ENCODE measurements around the gene POU4F1.

GRCh38 chr13:78593129-78593528 lies 10.2 kb downstream of the POU4F1 start:
- TF ChIP-seq CTCF (IDR thresholded peaks at IDR 0.05; ENCODE audit: extremely low read depth in 1 of 2, insufficient read depth in 1 of 2, low read depth in 1 of 2, low read length in 2 of 2) = no peak
- TF ChIP-seq POLR2A (IDR thresholded peaks at IDR 0.05; ENCODE audit: low read depth, low read length) = no peak
- TF ChIP-seq EZH2 (IDR thresholded peaks at IDR 0.05; ENCODE audit: borderline replicate concordance, low read depth, low read length, severe bottlenecking) = no peak
- no peak for TF ChIP-seq POLR2AphosphoS5 (IDR thresholded peaks at IDR 0.05; ENCODE audit: insufficient read depth, low read depth, low read length)
- TF ChIP-seq GATA2 (IDR thresholded peaks at IDR 0.05; ENCODE audit: insufficient read depth, insufficient read length, low read depth, low read length) = no peak
- no peak for TF ChIP-seq JUN (IDR thresholded peaks at IDR 0.05; ENCODE audit: borderline replicate concordance, insufficient read depth, insufficient read length, low read depth)
- TF ChIP-seq MAX (IDR thresholded peaks at IDR 0.05; ENCODE audit: insufficient read depth, insufficient read length) = no peak
- no peak for TF ChIP-seq MYC (IDR thresholded peaks at IDR 0.05; ENCODE audit: low read depth, low read length)
